RWPE1 (cell line): ENCODE data around the gene VRK1.

ENCODE experiments used
- CTCF ChIA-PET: fragments of 350-600 bp; sonication (Branson Sonifier 250); formaldehyde crosslinking; extraction: SDS; loops from one replicate; lab custom pipeline; 2021; lab: Yijun Ruan, JAX
- POLR2A ChIA-PET: fragments of 400-600 bp; formaldehyde crosslinking; extraction: SDS; loops from one replicate; lab custom pipeline; 2020; ENCODE audit warnings: antibody characterized with exemption; ENCODE audit not compliant: low non-redundant PET; lab: Yijun Ruan, JAX
- DNase-seq: peaks from one replicate; pipeline ENCODE4 v3.0.0; 2012; ENCODE audit warnings: low spot score
- H3K27ac ChIP-seq: fragments of 450-650 bp; 2 replicates; pipeline ENCODE4 v1.5.1; 2017
- TF ChIP-seq, protein P1 (sequence below): fragments of 450-650 bp; conservative IDR thresholded peaks from 2 replicates; pipeline ENCODE4 v1.5.1; 2017; ENCODE audit warnings: low read depth, mild to moderate bottlenecking

Gene VRK1

DNA sequence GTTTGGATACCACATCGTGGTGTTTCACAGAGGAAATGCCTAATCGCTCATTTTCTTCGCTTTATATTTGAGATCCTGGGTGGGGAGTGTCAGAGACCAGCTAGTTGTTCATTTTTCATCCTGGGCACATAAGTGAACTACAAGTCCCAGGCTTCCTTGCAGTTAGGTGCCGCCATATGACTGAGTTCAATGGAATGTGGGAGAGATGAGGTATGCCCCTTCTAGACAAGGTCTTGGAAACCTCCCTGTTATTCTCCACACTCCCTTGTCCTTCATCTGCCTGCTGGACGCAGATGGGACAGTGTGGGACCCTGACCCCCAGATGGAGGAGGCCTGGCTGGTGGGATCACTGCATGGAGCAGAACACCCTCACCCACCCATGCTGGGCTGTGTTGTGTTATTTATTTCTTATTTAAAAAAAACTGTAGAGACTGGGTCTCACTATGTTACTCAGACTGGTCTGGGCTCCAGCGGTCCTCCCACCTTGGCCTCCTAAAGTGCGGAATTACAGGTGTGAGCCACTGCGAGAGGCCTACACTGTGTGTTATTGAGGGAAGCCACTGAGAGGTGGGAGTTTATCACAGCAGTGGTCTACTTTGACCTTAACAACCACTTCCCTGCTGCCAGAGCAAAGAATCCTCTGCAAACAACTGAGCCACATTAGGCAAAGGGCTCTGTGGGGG, 42.9 kb upstream of the VRK1 start:
- ChIA-PET CTCF (no interaction called here), POLR2A (no interaction called here)
- H3K27ac ChIP-seq, result no peak overlapping the region
- TF ChIP-seq, protein P1, sequence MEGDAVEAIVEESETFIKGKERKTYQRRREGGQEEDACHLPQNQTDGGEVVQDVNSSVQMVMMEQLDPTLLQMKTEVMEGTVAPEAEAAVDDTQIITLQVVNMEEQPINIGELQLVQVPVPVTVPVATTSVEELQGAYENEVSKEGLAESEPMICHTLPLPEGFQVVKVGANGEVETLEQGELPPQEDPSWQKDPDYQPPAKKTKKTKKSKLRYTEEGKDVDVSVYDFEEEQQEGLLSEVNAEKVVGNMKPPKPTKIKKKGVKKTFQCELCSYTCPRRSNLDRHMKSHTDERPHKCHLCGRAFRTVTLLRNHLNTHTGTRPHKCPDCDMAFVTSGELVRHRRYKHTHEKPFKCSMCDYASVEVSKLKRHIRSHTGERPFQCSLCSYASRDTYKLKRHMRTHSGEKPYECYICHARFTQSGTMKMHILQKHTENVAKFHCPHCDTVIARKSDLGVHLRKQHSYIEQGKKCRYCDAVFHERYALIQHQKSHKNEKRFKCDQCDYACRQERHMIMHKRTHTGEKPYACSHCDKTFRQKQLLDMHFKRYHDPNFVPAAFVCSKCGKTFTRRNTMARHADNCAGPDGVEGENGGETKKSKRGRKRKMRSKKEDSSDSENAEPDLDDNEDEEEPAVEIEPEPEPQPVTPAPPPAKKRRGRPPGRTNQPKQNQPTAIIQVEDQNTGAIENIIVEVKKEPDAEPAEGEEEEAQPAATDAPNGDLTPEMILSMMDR, result no peak
- peak; percentile 19 for DNase-seq

DNA sequence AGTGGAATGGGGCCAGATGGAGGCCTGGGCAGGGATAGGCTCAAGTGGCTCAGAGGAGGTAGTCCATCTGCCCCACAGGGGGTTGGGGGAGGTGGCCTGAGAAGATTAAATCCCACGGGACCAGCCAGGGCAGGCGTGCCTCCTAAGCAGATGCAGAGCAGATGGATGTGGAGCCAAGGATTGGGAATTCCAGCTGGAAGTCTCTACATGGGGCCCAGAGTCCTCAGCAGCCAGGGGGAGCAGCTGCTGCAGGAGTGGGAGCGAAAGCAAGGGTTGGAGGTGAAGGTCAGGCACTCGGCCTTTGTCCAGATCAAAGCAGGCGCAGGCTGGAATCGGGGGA, 42.4 kb upstream of the VRK1 start:
- no peak overlapping the region for H3K27ac ChIP-seq
- TF ChIP-seq, protein P1, result no peak
- CTCF ChIA-PET, result interaction anchor here (0.7 kb wide), 1 partner anchor 13 kb away, joined by 3 read pairs; no protein-coding TSS in a partner anchor
- DNase-seq, result no peak
- POLR2A ChIA-PET, result no interaction called here

DNA sequence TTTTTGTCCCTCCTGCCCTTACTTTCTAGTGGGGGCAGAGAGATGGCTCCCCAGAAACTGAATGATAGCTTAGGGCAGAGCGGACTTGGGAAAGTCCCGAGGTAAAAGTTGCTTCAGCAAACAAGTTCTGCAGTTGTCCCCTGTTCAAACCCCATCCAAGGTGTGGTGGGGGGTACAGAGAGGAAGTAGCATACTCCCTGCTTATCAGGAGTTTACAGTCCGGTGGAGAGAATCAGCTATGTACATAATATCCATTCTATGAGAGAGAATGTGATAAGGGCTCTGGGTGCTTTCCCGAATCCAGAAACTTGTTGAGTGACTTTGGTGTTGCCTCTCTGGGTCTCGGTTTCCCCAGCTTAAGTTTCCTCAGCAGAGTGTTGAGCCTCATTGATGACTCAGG, 40.4 kb upstream of the VRK1 start:
- TF ChIP-seq, protein P1, result no peak
- no peak overlapping the region for H3K27ac ChIP-seq
- ChIA-PET POLR2A (no interaction called here), CTCF (interaction anchor here (0.6 kb wide), 2 partner anchors 198 to 551 kb away, joined by 3 to 4 read pairs; no protein-coding TSS in a partner anchor)
- no peak for DNase-seq

DNA sequence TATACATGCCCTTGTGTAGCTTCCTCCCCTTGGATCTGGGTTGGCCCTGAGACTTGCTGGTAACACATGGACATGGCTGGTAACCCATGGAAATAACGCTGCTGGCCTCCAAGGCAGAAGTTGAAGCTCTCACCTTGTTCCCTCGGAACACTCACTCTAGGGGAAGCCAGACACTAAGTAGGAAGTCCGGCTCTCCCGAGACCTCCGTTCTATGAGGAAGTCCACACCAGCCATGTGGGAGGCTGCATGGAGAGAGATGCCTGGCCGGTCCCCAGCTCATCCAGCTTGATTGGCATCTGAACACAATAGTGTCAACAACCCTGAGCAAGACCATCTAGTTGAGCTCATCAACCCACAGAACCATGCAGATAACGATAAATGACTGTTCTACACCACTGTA, 39.7 kb upstream of the VRK1 start:
- POLR2A ChIA-PET, result no interaction called here
- CTCF ChIA-PET, result interaction anchor here (0.6 kb wide), 2 partner anchors 199 to 550 kb away, joined by 3 to 4 read pairs; no protein-coding TSS in a partner anchor

DNA sequence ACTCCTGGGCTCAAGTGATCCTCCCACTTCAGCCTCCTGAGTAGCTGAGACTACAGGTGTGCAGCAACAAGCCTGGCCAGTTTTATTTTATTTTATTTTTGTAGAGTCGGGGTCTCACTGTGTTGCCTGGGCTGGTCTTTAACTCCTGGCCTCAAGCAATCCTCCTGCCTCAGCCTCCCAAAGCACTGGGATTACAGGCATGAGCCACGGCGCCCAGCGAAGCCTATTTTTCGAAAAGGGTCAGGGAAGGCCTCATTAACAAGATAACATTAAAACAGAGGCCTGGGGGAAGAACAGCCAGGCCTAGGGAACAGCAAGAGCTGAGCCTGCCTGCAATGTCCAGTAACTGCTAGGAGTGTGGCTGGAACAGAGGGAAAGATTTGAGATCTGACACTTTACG, 36.1 kb upstream of the VRK1 start:
- DNase-seq, result no peak
- ChIA-PET CTCF (no interaction called here), POLR2A (no interaction called here)
- TF ChIP-seq, protein P1, result no peak
- H3K27ac ChIP-seq, result no peak overlapping the region

More for the DNA sequence above, 39.7 kb upstream of the VRK1 start:
- no peak overlapping the region for H3K27ac ChIP-seq
- peak; percentile 26 for DNase-seq
- TF ChIP-seq, protein P1, result no peak

DNA sequence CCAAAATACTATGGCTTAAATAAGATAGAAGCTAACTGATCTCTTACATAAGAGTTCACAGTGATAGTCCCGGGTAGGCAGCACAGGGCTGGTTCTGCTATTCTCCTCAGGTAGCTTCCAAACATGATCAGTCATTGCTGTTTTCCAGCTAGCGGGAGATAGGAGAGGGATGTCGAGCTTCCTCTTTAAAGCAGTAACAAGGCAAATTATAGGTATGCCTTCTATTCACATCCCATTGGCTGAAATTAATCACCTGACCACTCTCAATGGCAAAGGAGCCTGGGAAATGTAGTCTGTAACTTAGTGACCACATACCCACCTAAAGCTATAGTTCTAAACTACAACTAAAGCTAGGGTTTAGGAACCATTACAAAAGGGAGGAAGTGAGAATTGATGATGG, 34.5 kb upstream of the VRK1 start:
- POLR2A ChIA-PET, result no interaction called here
- peak; percentile 86 for DNase-seq
- no peak overlapping the region for H3K27ac ChIP-seq
- CTCF ChIA-PET, result interaction anchor here (0.6 kb wide), 1 partner anchor 19 kb away, joined by 3 read pairs; no protein-coding TSS in a partner anchor
- TF ChIP-seq, protein P1, result no peak
